ENCODE data around the gene APOBEC3H.

DNA sequence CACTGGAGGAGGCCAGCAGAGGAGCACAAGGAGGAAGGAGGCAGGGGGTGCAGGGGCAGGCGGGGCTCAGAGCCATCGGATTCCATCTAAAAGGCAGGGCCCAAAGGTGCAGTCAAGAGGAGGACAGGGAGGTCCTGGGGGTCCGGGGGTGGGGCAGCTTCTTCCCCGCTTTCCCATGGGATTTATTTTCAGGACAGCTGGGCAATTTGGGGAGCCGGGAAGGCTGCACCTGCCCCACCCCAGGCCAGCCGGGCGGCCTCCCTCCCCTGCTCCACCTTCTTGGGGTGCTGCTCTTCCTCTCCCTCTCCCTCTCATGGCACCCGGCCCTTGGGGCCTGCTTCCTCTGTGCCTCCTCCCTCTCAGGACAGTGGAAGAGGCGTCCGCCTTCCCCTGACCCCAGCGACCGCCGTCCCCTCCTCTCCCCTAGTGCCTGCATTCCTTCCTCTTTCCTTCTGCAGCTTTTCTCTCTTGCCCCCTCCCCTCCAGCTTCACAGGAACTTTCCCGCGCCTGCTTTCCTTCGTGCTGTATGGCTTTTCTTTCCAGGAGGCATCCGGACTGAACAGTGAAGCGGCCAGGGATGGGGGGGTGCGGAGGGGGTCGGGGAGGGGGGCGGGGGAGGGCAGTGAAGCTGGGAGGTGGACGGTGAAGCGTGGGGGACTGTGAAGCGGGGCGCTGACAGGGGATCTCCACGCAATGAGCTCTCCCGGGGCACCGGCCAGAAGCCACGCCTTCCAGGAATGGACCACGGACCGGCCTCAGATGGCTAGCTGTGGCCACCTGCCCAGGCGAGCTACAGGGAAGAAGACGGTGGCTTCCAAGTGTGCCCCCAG, 26.9 kb downstream of the APOBEC3H start:
- TF ChIP-seq, protein P1, sequence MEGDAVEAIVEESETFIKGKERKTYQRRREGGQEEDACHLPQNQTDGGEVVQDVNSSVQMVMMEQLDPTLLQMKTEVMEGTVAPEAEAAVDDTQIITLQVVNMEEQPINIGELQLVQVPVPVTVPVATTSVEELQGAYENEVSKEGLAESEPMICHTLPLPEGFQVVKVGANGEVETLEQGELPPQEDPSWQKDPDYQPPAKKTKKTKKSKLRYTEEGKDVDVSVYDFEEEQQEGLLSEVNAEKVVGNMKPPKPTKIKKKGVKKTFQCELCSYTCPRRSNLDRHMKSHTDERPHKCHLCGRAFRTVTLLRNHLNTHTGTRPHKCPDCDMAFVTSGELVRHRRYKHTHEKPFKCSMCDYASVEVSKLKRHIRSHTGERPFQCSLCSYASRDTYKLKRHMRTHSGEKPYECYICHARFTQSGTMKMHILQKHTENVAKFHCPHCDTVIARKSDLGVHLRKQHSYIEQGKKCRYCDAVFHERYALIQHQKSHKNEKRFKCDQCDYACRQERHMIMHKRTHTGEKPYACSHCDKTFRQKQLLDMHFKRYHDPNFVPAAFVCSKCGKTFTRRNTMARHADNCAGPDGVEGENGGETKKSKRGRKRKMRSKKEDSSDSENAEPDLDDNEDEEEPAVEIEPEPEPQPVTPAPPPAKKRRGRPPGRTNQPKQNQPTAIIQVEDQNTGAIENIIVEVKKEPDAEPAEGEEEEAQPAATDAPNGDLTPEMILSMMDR (conservative IDR thresholded peaks at IDR 0.05; ENCODE audit: low read depth, low read length) = no peak
- no peak for TF ChIP-seq EZH2 (IDR thresholded peaks at IDR 0.05; ENCODE audit: low read length, unreplicated experiment)

Measured in PC-3 (cell line).